ENCODE data around the gene ANKRD1.

The ANKRD1 gene

GRCh38 chr10:90920986-90921666 is at the start of gene ANKRD1:
ANKRD1 (minus strand) TSS chr10:90921087; CDS start chr10:90921027, 60 bp downstream.
- H3K4me3 ChIP-seq (ENCODE audit: low read depth, low read length), result no peak within 1 kb of the TSS
- TF ChIP-seq CTCF (IDR thresholded peaks at IDR 0.05; ENCODE audit: insufficient read depth, low read length, missing control alignments), result no peak
- ChIA-PET POLR2A (interaction anchor here (0.5 to 2.6 kb wide), 4 partner anchors 9 to 420 kb away, joined by 3 to 22 read pairs (median 3); no protein-coding TSS in a partner anchor), CTCF (interaction anchor here (1.0 to 5.0 kb wide), 4 partner anchors 9 to 330 kb away, joined by 3 to 50 read pairs (median 16); no protein-coding TSS in a partner anchor)
- DNase-seq (ENCODE audit: low read depth, low spot score), result peak; percentile 82

- peak; percentile 59 for DNase-seq (ENCODE audit: low read depth, low spot score)
- ChIA-PET POLR2A (interaction anchor here (1.0 to 1.6 kb wide), 4 partner anchors 10 to 49 kb away, joined by 3 to 9 read pairs (median 4); partner anchors contain the start of gene ANKRD1), CTCF (interaction anchor here (1.0 to 4.3 kb wide), 9 partner anchors 9 to 279 kb away, joined by 3 to 35 read pairs (median 4); no protein-coding TSS in a partner anchor)
- H3K4me3 ChIP-seq (ENCODE audit: low read depth, low read length), result no peak overlapping the region
- no peak for TF ChIP-seq CTCF (IDR thresholded peaks at IDR 0.05; ENCODE audit: insufficient read depth, low read length, missing control alignments)
Measured at GRCh38 chr10:90969947-90970673, 49.2 kb upstream of the ANKRD1 start.

GRCh38 chr10:90969121-90969534 is 48.2 kb upstream of the ANKRD1 start:
- ChIA-PET POLR2A (interaction anchor here (1.0 to 1.6 kb wide), 2 partner anchors 9 to 22 kb away, joined by 5 to 9 read pairs; no protein-coding TSS in a partner anchor), CTCF (interaction anchor here (1.0 to 4.3 kb wide), 9 partner anchors 8 to 90 kb away, joined by 3 to 35 read pairs (median 4); no protein-coding TSS in a partner anchor)
- TF ChIP-seq CTCF (IDR thresholded peaks at IDR 0.05; ENCODE audit: insufficient read depth, low read length, missing control alignments), result no peak

GRCh38 chr10:90968328-90969081 is 47.6 kb upstream of the ANKRD1 start:
- ChIA-PET CTCF (interaction anchor here (0.7 to 4.3 kb wide), 8 partner anchors 7 to 284 kb away, joined by 3 to 35 read pairs (median 4); no protein-coding TSS in a partner anchor), POLR2A (interaction anchor here (0.6 to 1.6 kb wide), 4 partner anchors 8 to 21 kb away, joined by 3 to 9 read pairs (median 4); no protein-coding TSS in a partner anchor)
- DNase-seq (ENCODE audit: low read depth, low spot score), result peak; percentile 59
- TF ChIP-seq CTCF (IDR thresholded peaks at IDR 0.05; ENCODE audit: insufficient read depth, low read length, missing control alignments), result no peak
- H3K4me3 ChIP-seq (ENCODE audit: low read depth, low read length), result no peak overlapping the region

More at GRCh38 chr10:90969121-90969534, 48.2 kb upstream of the ANKRD1 start:
- no peak for DNase-seq (ENCODE audit: low read depth, low spot score)
- no peak overlapping the region for H3K4me3 ChIP-seq (ENCODE audit: low read depth, low read length)

- ChIA-PET POLR2A (no interaction called here), CTCF (interaction anchor here (1.1 to 4.3 kb wide), 3 partner anchors 38 to 284 kb away, joined by 4 to 35 read pairs (median 6); no protein-coding TSS in a partner anchor)
- TF ChIP-seq CTCF (IDR thresholded peaks at IDR 0.05; ENCODE audit: insufficient read depth, low read length, missing control alignments), result no peak
- H3K4me3 ChIP-seq (ENCODE audit: low read depth, low read length), result no peak overlapping the region
- DNase-seq (ENCODE audit: low read depth, low spot score), result no peak
Measured at GRCh38 chr10:90967865-90968264, 47.0 kb upstream of the ANKRD1 start.

All from AG04449 (cell line).